Thyroid gland (tissue), 4 donors: ENCODE results near the gene VANGL1. TPM values are rescaled to one million over a fixed set of nuclear protein-coding genes. Genes with fewer than 3 reads are reported as not detected.

Source experiments
- DNase-seq, 2 donors: peaks; one replicate each; pipeline ENCODE4 v3.0.0-alpha.2; 2019
- H3K27ac ChIP-seq, 3 donors: fragments of 200-600 bp; sonication (generic); 1 replicate in 2 of 3; 2 replicates in 1 of 3; pipeline ENCODE4 v1.5.1; 2016 to 2019; ENCODE audit warnings: mild to moderate bottlenecking in 1 of 3, moderate library complexity in 1 of 3
- H3K27me3 ChIP-seq: fragments of 200-600 bp; sonication (generic); one replicate; pipeline ENCODE4 v1.5.1; 2019
- H3K36me3 ChIP-seq, 2 donors: fragments of 200-600 bp; sonication (generic); one replicate each; pipeline ENCODE4 v1.5.1; 2016 to 2019
- H3K4me1 ChIP-seq, 2 donors: fragments of 200-600 bp; sonication (generic); one replicate each; pipeline ENCODE4 v1.5.1; 2017 to 2019
- H3K4me3 ChIP-seq, 3 donors: fragments of 200-600 bp; sonication (generic); replicated peaks in 1 of 3; 1 replicate in 2 of 3; 2 replicates in 1 of 3; pipeline ENCODE4 v1.5.1; 2016; ENCODE audit warnings: mild to moderate bottlenecking in 1 of 3
- H3K9me3 ChIP-seq: fragments of 200-600 bp; sonication (generic); one replicate; pipeline ENCODE4 v1.5.1; 2017
- CTCF ChIP-seq, 6 experiments: fragments of 200-600 bp in 3 of 6; fragments of 450-650 bp in 3 of 6; sonication (generic) in 3 of 6; IDR thresholded peaks; one replicate each; pipeline ENCODE4 v1.5.1; 2016 to 2019; ENCODE audit warnings: antibody characterized with exemption in 6 of 6, mild to moderate bottlenecking in 2 of 6, inconsistent platforms in 1 of 6, moderate library complexity in 1 of 6
- POLR2A ChIP-seq, 2 donors: fragments of 450-650 bp; IDR thresholded peaks; one replicate each; pipeline ENCODE4 v1.6.1; 2017; ENCODE audit warnings: antibody characterized with exemption in 2 of 2, mild to moderate bottlenecking in 2 of 2, moderate library complexity in 1 of 2
- WGBS, 2 donors: methylation state at CpG; one replicate each; pipeline ENCODE4 v1.1.5; 2017; 5-methylcytosine and 5-hydroxymethylcytosine counted together
- intact Hi-C: fragments of 100-400 bp; cut with DNase I; formaldehyde crosslinking; loops from one replicate; pipeline ENCODE4 v1.15.1; 2023
- total RNA-seq, 4 donors: library from RNA; depleted of rRNA; stranded (reverse); fragments of >200 nt; gene quantifications; one replicate each; pipeline ENCODE4 v1.2.3, GENCODE V29; 2016

VANGL1 gene
- total RNA-seq, 4 donors from 2014 or later, result 10.9 to 22.8 (median 14.8) TPM

GRCh38 chr1:115680730-115681111 is 39.0 kb downstream of the VANGL1 start:
- 96 to 98% methylated on average over 5 of the region's 5 CpGs for WGBS, 2 donors
- H3K4me3 ChIP-seq, result no peak overlapping the region
- no peak for DNase-seq
- no peak overlapping the region for H3K27ac ChIP-seq
- H3K27me3 ChIP-seq, result no peaks in the 10 kb centered on the region
- H3K4me1 ChIP-seq, result peaks cover 25 to 29% of the 10 kb centered on the region in 2 donors
- TF ChIP-seq POLR2A (IDR thresholded peaks at IDR 0.05) (no peak), CTCF (IDR thresholded peaks at IDR 0.05) (no peak)
- no peaks in the 10 kb centered on the region for H3K9me3 ChIP-seq
- intact Hi-C loops, result no loop called here
- peaks cover 0 to 17% of the 10 kb centered on the region in 2 donors for H3K36me3 ChIP-seq

- Histone ChIP-seq H3K4me1 (peaks cover 10 to 13% of the 10 kb centered on the region in 2 donors), H3K27me3 (no peaks in the 10 kb centered on the region), H3K27ac (no peak overlapping the region), H3K36me3 (peaks cover 0 to 17% of the 10 kb centered on the region in 2 donors), H3K4me3 (no peak overlapping the region), H3K9me3 (no peaks in the 10 kb centered on the region)
- no peak for DNase-seq
- intact Hi-C loops, result no loop called here
- WGBS, 2 donors, result 94 to 96% methylated on average over 4 of the region's 4 CpGs
- no peak for TF ChIP-seq CTCF (IDR thresholded peaks at IDR 0.05)
- TF ChIP-seq POLR2A (IDR thresholded peaks at IDR 0.05), result no peak
Measured at GRCh38 chr1:115682792-115683191, 41.0 kb downstream of the VANGL1 start.

GRCh38 chr1:115685029-115685705 is 43.4 kb downstream of the VANGL1 start:
- Histone ChIP-seq H3K27me3 (no peaks in the 10 kb centered on the region), H3K27ac (no peak overlapping the region), H3K9me3 (no peaks in the 10 kb centered on the region), H3K36me3 (peaks cover 0 to 23% of the 10 kb centered on the region in 2 donors), H3K4me1 (peaks cover 0 to 3% of the 10 kb centered on the region in 2 donors), H3K4me3 (no peak overlapping the region)
- no peak for DNase-seq
- TF ChIP-seq CTCF (IDR thresholded peaks at IDR 0.05) (no peak), POLR2A (IDR thresholded peaks at IDR 0.05) (no peak)
- 89 to 92% methylated on average over 13 to 14 of the region's 14 CpGs for WGBS, 2 donors
- intact Hi-C loops, result no loop called here

GRCh38 chr1:115687744-115688143 is 46.0 kb downstream of the VANGL1 start:
- Histone ChIP-seq H3K36me3 (peaks cover 0 to 29% of the 10 kb centered on the region in 2 donors), H3K9me3 (no peaks in the 10 kb centered on the region), H3K27me3 (no peaks in the 10 kb centered on the region), H3K4me3 (no peak overlapping the region), H3K4me1 (peaks cover 0 to 4% of the 10 kb centered on the region in 2 donors), H3K27ac (no peak overlapping the region)
- intact Hi-C loops, result no loop called here
- TF ChIP-seq CTCF (IDR thresholded peaks at IDR 0.05) (no peak), POLR2A (IDR thresholded peaks at IDR 0.05) (no peak)
- 96 to 100% methylated on average over 3 of the region's 3 CpGs for WGBS, 2 donors
- no peak for DNase-seq

- Histone ChIP-seq H3K4me3 (no peak overlapping the region), H3K9me3 (no peaks in the 10 kb centered on the region), H3K27ac (no peak overlapping the region), H3K27me3 (no peaks in the 10 kb centered on the region), H3K36me3 (peaks cover 0 to 17% of the 10 kb centered on the region in 2 donors), H3K4me1 (peaks cover 0 to 4% of the 10 kb centered on the region in 2 donors)
- DNase-seq, result no peak
- intact Hi-C loops, result no loop called here
- WGBS, 2 donors, result 91 to 93% methylated on average over 8 of the region's 8 CpGs
- TF ChIP-seq POLR2A (IDR thresholded peaks at IDR 0.05) (no peak), CTCF (IDR thresholded peaks at IDR 0.05) (no peak)
Measured at GRCh38 chr1:115690972-115691371, 49.2 kb downstream of the VANGL1 start.
